H1 (cell line): ENCODE measurements around the gene SORCS3. TPM values are rescaled to one million over a fixed set of nuclear protein-coding genes. Genes with fewer than 3 reads are reported as not detected.

Experiments
- CTCF ChIA-PET: fragments of 300-600 bp; sonication (Branson Sonifier 250); formaldehyde crosslinking; loops from one replicate; lab custom pipeline; 2021; ENCODE audit not compliant: partially characterized antibody; lab: Charles Lee
- POLR2A ChIA-PET: fragments of 300-600 bp; sonication (Branson Sonifier 250); formaldehyde crosslinking; loops from one replicate; lab custom pipeline; 2021; ENCODE audit warnings: inconsistent platforms; ENCODE audit not compliant: partially characterized antibody; lab: Charles Lee
- DNase-seq, 2 experiments: peaks; one replicate each; pipeline versions ENCODE4 v3.0.0 to v3.0.0-alpha.2; 2010 to 2022; ENCODE audit warnings: low spot score in 2 of 2, low read depth in 1 of 2, mixed read lengths in 1 of 2
- FAIRE-seq: peaks from 2 replicates; lab custom pipeline; 2011; peaks lifted over from hg19 to GRCh38; lab: Jason Lieb, UNC
- H2AFZ ChIP-seq: 2 replicates; pipeline ENCODE4 v1.8.1; 2012; ENCODE audit warnings: low read length, inconsistent platforms
- H2AK5ac ChIP-seq: 2 replicates; pipeline ENCODE4 v1.6.1; 2013; ENCODE audit warnings: low read depth, low read length
- H2BK120ac ChIP-seq: replicated peaks from 2 replicates; pipeline ENCODE3; 2013; ENCODE audit warnings: low read depth, low read length, inconsistent platforms
- H2BK12ac ChIP-seq: 2 replicates; pipeline ENCODE4 v1.6.1; 2013; ENCODE audit warnings: low read depth, low read length
- H2BK15ac ChIP-seq: 2 replicates; pipeline ENCODE4 v1.6.1; 2013; ENCODE audit warnings: low read length
- H2BK20ac ChIP-seq: 2 replicates; pipeline ENCODE4 v1.6.1; 2013; ENCODE audit warnings: low read length
- H2BK5ac ChIP-seq: 2 replicates; pipeline ENCODE4 v1.6.1; 2013; ENCODE audit warnings: low read depth, low read length
- H3K14ac ChIP-seq: 2 replicates; pipeline ENCODE4 v1.6.1; 2013; ENCODE audit warnings: inconsistent platforms; ENCODE audit not compliant: insufficient read length
- H3K18ac ChIP-seq: 2 replicates; pipeline ENCODE4 v1.6.1; 2013; ENCODE audit warnings: low read length; ENCODE audit errors: extremely low read depth
- H3K23ac ChIP-seq: 2 replicates; pipeline ENCODE4 v1.6.1; 2013; ENCODE audit warnings: inconsistent platforms; ENCODE audit not compliant: insufficient read length
- H3K23me2 ChIP-seq: 2 replicates; pipeline ENCODE4 v1.6.1; 2013; ENCODE audit warnings: low read depth, low read length
- H3K27ac ChIP-seq: 2 replicates; pipeline ENCODE4 v1.6.1; 2011; ENCODE audit warnings: low read depth, low read length, inconsistent platforms
- H3K27me3 ChIP-seq, 4 experiments: replicated peaks in 1 of 4; 1 replicate in 1 of 4; 2 replicates in 3 of 4; pipeline versions ENCODE4 v1.6.1 to v1.8.1; 2011 to 2013; ENCODE audit warnings: low read length in 3 of 4, mild to moderate bottlenecking in 3 of 4, inconsistent platforms in 2 of 4, mixed read lengths in 2 of 4, moderate library complexity in 1 of 4; ENCODE audit not compliant: control insufficient read depth in 3 of 4, insufficient read depth in 3 of 4; ENCODE audit errors: extremely low read depth in 1 of 4
- H3K36me3 ChIP-seq, 4 experiments: 2 replicates each; pipeline versions ENCODE4 v1.6.1 to v1.8.1; 2011 to 2013; ENCODE audit warnings: mild to moderate bottlenecking in 4 of 4, low read length in 3 of 4, moderate library complexity in 2 of 4, control low read depth in 1 of 4, inconsistent platforms in 1 of 4; ENCODE audit not compliant: insufficient read depth in 4 of 4, control insufficient read depth in 2 of 4
- H3K4ac ChIP-seq: replicated peaks from 2 replicates; pipeline ENCODE3; 2013; ENCODE audit warnings: low read length, low read depth, mixed read lengths, inconsistent platforms; ENCODE audit not compliant: insufficient read length
- H3K4me1 ChIP-seq, 4 experiments: replicated peaks in 1 of 4; 1 replicate in 1 of 4; 2 replicates in 3 of 4; pipeline versions ENCODE4 v1.6.1 to v1.8.1; 2011 to 2013; ENCODE audit warnings: low read length in 3 of 4, inconsistent platforms in 2 of 4, mixed read lengths in 1 of 4; ENCODE audit not compliant: insufficient read depth in 4 of 4, control insufficient read depth in 3 of 4
- H3K4me2 ChIP-seq, 2 experiments: 2 replicates each; pipeline versions ENCODE4 v1.6.1 to v1.8.1; 2011 to 2013; ENCODE audit warnings: low read depth in 2 of 2, low read length in 2 of 2, control low read depth in 1 of 2, inconsistent platforms in 1 of 2, mild to moderate bottlenecking in 1 of 2; ENCODE audit not compliant: insufficient read depth in 1 of 2
- H3K4me3 ChIP-seq, 4 experiments: fragments of 200-600, 300-600 bp in 1 of 4; sonication (generic), shearing (Covaris generic), sonication (Bioruptor Twin) in 1 of 4; 2 replicates each; pipeline versions ENCODE4 v1.5.1 to v1.8.1; 2011 to 2016; ENCODE audit warnings: low read length in 4 of 4, low read depth in 3 of 4, control low read depth in 2 of 4, inconsistent platforms in 2 of 4, mild to moderate bottlenecking in 2 of 4, mixed read lengths in 1 of 4, moderate library complexity in 1 of 4; ENCODE audit not compliant: insufficient read depth in 2 of 4; ENCODE audit errors: extremely low read depth in 1 of 4
- H3K56ac ChIP-seq: replicated peaks from 2 replicates; pipeline ENCODE3; 2013; ENCODE audit warnings: low read depth, mild to moderate bottlenecking, mixed read lengths, low read length, inconsistent platforms; ENCODE audit not compliant: insufficient read length
- H3K79me1 ChIP-seq: 2 replicates; pipeline ENCODE4 v1.6.1; 2013; ENCODE audit warnings: low read depth, low read length, control low read depth
- H3K79me2 ChIP-seq, 2 experiments: 2 replicates each; pipeline versions ENCODE4 v1.6.1 to v1.8.1; 2012 to 2013; ENCODE audit warnings: low read length in 2 of 2, mild to moderate bottlenecking in 2 of 2, inconsistent platforms in 1 of 2; ENCODE audit not compliant: insufficient read depth in 2 of 2, control insufficient read depth in 1 of 2
- H3K9ac ChIP-seq, 4 experiments: replicated peaks in 1 of 4; 1 replicate in 1 of 4; 2 replicates in 3 of 4; pipeline versions ENCODE4 v1.6.1 to v1.8.1; 2011 to 2013; ENCODE audit warnings: low read depth in 3 of 4, low read length in 3 of 4, control low read depth in 2 of 4, mild to moderate bottlenecking in 2 of 4, moderate library complexity in 2 of 4, inconsistent platforms in 1 of 4; ENCODE audit errors: extremely low read depth in 1 of 4
- H3K9me3 ChIP-seq, 2 experiments: 2 replicates each; pipeline versions ENCODE4 v1.6.1 to v1.8.1; 2012 to 2013; ENCODE audit warnings: mild to moderate bottlenecking in 2 of 2, moderate library complexity in 2 of 2, control low read depth in 1 of 2, inconsistent platforms in 1 of 2, low read depth in 1 of 2, low read length in 1 of 2, mixed read lengths in 1 of 2; ENCODE audit not compliant: insufficient read depth in 2 of 2
- H4K20me1 ChIP-seq, 2 experiments: replicated peaks in 1 of 2; 2 replicates each; pipeline versions ENCODE3 to v1.8.1; 2011 to 2013; ENCODE audit warnings: inconsistent platforms in 2 of 2, low read length in 2 of 2, mild to moderate bottlenecking in 1 of 2; ENCODE audit not compliant: insufficient read depth in 2 of 2, control insufficient read depth in 1 of 2
- H4K5ac ChIP-seq: 2 replicates; pipeline ENCODE4 v1.6.1; 2013; ENCODE audit warnings: low read length, low read depth, mixed read lengths, inconsistent platforms; ENCODE audit not compliant: insufficient read length
- H4K8ac ChIP-seq: 2 replicates; pipeline ENCODE4 v1.8.0; 2013; ENCODE audit warnings: mild to moderate bottlenecking, moderate library complexity, low read length, inconsistent platforms; ENCODE audit not compliant: insufficient read depth; ENCODE audit errors: extremely low read depth
- H4K91ac ChIP-seq: replicated peaks from 2 replicates; pipeline ENCODE3; 2013; ENCODE audit warnings: low read length, mixed read lengths, inconsistent platforms; ENCODE audit not compliant: insufficient read length
- CTCF ChIP-seq, 3 experiments: IDR thresholded peaks; 1 replicate in 2 of 3; 2 replicates in 1 of 3; pipeline versions ENCODE4 v1.5.1 to v1.6.1; 2011; ENCODE audit warnings: low read length in 3 of 3, mild to moderate bottlenecking in 3 of 3, inconsistent platforms in 2 of 3, low read depth in 1 of 3, moderate library complexity in 1 of 3; ENCODE audit not compliant: insufficient read depth in 1 of 3; ENCODE audit errors: control extremely low read depth in 1 of 3
- NANOG ChIP-seq: IDR thresholded peaks from 2 replicates; pipeline ENCODE4 v1.6.1; 2011; ENCODE audit warnings: low read length, low read depth, mild to moderate bottlenecking, inconsistent platforms; ENCODE audit not compliant: insufficient read depth, poor library complexity, severe bottlenecking
- SRF ChIP-seq: IDR thresholded peaks from 2 replicates; pipeline ENCODE4 v1.6.1; 2011; ENCODE audit warnings: mild to moderate bottlenecking, low read depth, low read length, moderate library complexity
- WGBS, 2 experiments: shearing (Covaris generic) in 1 of 2; methylation state at CpG; one replicate each; pipeline versions ENCODE4 v1.1.6 to v1.1.7; 2013 to 2015; ENCODE audit warnings: low lambda C conversion rate in 2 of 2, mixed read lengths in 2 of 2, inconsistent platforms in 1 of 2, low coverage in 1 of 2, missing lambda C conversion rate in 1 of 2; ENCODE audit not compliant: insufficient replicate concordance in 2 of 2, insufficient coverage in 1 of 2, insufficient read length in 1 of 2; ENCODE audit errors: extremely low coverage in 1 of 2, missing lambda C conversion rate in 1 of 2; 5-methylcytosine and 5-hydroxymethylcytosine counted together
- polyA plus RNA-seq, 7 experiments: library from polyadenylated mRNA; depleted of rRNA in 3 of 7; stranded (reverse) in 5 of 7; unstranded in 2 of 7; fragments of >200 nt in 5 of 7; fragments of 200-250 nt in 2 of 7; gene quantifications; 1 replicate in 5 of 7; 2 replicates in 1 of 7; 4 replicates in 1 of 7; pipeline versions ENCODE4 v1.2.1 to v1.2.3, GENCODE V29; 2011 to 2013; ENCODE audit warnings: missing spikeins in 2 of 7, mixed read lengths in 2 of 7
- total RNA-seq: library from RNA; stranded (reverse); fragmentation: NEBNext Ultra II Directional; extraction: Animal tissue kit (Norgen Biotek cat#: 25700); gene quantifications from 2 replicates; pipeline ENCODE4 v1.2.1, GENCODE V29; 2021

Gene SORCS3
- total and polyA plus RNA-seq, 2 of the 8 experiments (the other 6 are each of a cell fraction or from before 2014, with no cell fraction given) = 0.26 to 0.88 TPM

GRCh38 chr10:104966563-104967297 is 325.6 kb downstream of the SORCS3 start:
- no peaks in the 10 kb centered on the region for H3K79me2 ChIP-seq
- H3K56ac ChIP-seq = no peak overlapping the region
- no peaks in the 10 kb centered on the region for H3K79me1 ChIP-seq
- no peak overlapping the region for H4K91ac ChIP-seq
- H3K4ac ChIP-seq = no peak overlapping the region
- no peak overlapping the region; the same call in 1 of the 2 replicates for H2BK12ac ChIP-seq
- no peak overlapping the region for H2AFZ ChIP-seq
- no peaks in the 10 kb centered on the region for H3K23me2 ChIP-seq
- WGBS, 2 experiments = 89% methylated on average over 2 of the region's 2 CpGs; no CpG with 5 or more reads in 1 of the 2 experiments
- no peak overlapping the region for H4K5ac ChIP-seq
- FAIRE-seq (no peak), DNase-seq (no peak)
- no peak overlapping the region for H3K4me3 ChIP-seq
- no peaks in the 10 kb centered on the region for H4K20me1 ChIP-seq
- TF ChIP-seq CTCF (IDR thresholded peaks at IDR 0.05; ENCODE audit: control extremely low read depth in 1 of 3, insufficient read depth in 1 of 3, low read depth in 1 of 3, low read length in 3 of 3) (no peak), SRF (no peak), NANOG (no peak)
- ChIA-PET POLR2A (no interaction called here), CTCF (interaction anchor here (0.8 to 0.9 kb wide), 2 partner anchors 11 to 726 kb away, joined by 3 read pairs; no protein-coding TSS in a partner anchor)
- H3K27me3 ChIP-seq = peaks cover 0 to 2% (median 0%) of the 10 kb centered on the region in 4 experiments; a peak in 1 of 7 replicates
- H2BK5ac ChIP-seq = no peak overlapping the region
- H2BK120ac ChIP-seq = no peak overlapping the region
- no peak overlapping the region for H2BK20ac ChIP-seq
- H2BK15ac ChIP-seq = no peak overlapping the region
- H3K14ac ChIP-seq = no peak overlapping the region
- no peak overlapping the region for H4K8ac ChIP-seq
- H3K4me2 ChIP-seq = no peak overlapping the region
- H3K18ac ChIP-seq = no peak overlapping the region
- H3K9me3 ChIP-seq = no peaks in the 10 kb centered on the region
- H3K4me1 ChIP-seq = no peaks in the 10 kb centered on the region
- no peak overlapping the region for H2AK5ac ChIP-seq
- no peak overlapping the region for H3K27ac ChIP-seq
- H3K36me3 ChIP-seq = no peaks in the 10 kb centered on the region
- H3K9ac ChIP-seq = no peak overlapping the region
- H3K23ac ChIP-seq = no peak overlapping the region
